CD8-positive, alpha-beta memory T cell (primary cell): ENCODE results near the gene TANC1. TPM values are rescaled to one million over a fixed set of nuclear protein-coding genes. Genes with fewer than 3 reads are reported as not detected.

ENCODE experiments used
- CTCF ChIA-PET: fragments of 350-600 bp; sonication (Branson Sonifier 250); formaldehyde crosslinking; loops from one replicate; lab custom pipeline; 2021; ENCODE audit warnings: antibody characterized with exemption; lab: Charles Lee
- POLR2A ChIA-PET: fragments of 350-600 bp; sonication (Branson Sonifier 250); formaldehyde crosslinking; loops from one replicate; lab custom pipeline; 2021; ENCODE audit warnings: antibody characterized with exemption; lab: Charles Lee
- DNase-seq, 5 donors: peaks; one replicate each; pipeline versions ENCODE4 v3.0.0 to v3.0.0-alpha.2; 2020 to 2022; ENCODE audit warnings: mixed read lengths in 1 of 5
- H3K27ac ChIP-seq: one replicate; pipeline ENCODE4 v1.7.0; 2013; ENCODE audit warnings: low read depth, mild to moderate bottlenecking, low read length, moderate library complexity
- H3K27me3 ChIP-seq: 2 replicates; pipeline ENCODE4 v1.7.0; 2013; ENCODE audit warnings: low read length, mild to moderate bottlenecking; ENCODE audit not compliant: insufficient read depth, poor library complexity, severe bottlenecking
- H3K36me3 ChIP-seq: 2 replicates; pipeline ENCODE4 v1.7.0; 2013; ENCODE audit warnings: mild to moderate bottlenecking, low read length, moderate library complexity; ENCODE audit not compliant: insufficient read depth
- H3K4me1 ChIP-seq: 2 replicates; pipeline ENCODE4 v1.7.0; 2013; ENCODE audit warnings: mild to moderate bottlenecking, low read length, moderate library complexity; ENCODE audit not compliant: insufficient read depth
- H3K4me3 ChIP-seq: 2 replicates; pipeline ENCODE4 v1.7.0; 2013; ENCODE audit warnings: mild to moderate bottlenecking, low read length
- H3K9me3 ChIP-seq: 2 replicates; pipeline ENCODE4 v1.7.0; 2013; ENCODE audit warnings: mild to moderate bottlenecking, low read length
- H3K27ac Mint-ChIP-seq, 8 donors: one replicate each; pipeline ENCODE4 v1.8.0; 2020 to 2021; ENCODE audit warnings: mixed read lengths in 8 of 8, mild to moderate bottlenecking in 6 of 8, inconsistent platforms in 3 of 8, moderate library complexity in 3 of 8
- H3K27me3 Mint-ChIP-seq, 2 donors: one replicate each; pipeline ENCODE4 v1.8.0; 2020 to 2021; ENCODE audit warnings: mixed read lengths in 2 of 2, mild to moderate bottlenecking in 1 of 2, moderate library complexity in 1 of 2
- H3K36me3 Mint-ChIP-seq, 3 donors: one replicate each; pipeline ENCODE4 v1.8.0; 2020 to 2021; ENCODE audit warnings: mixed read lengths in 3 of 3, inconsistent platforms in 1 of 3, mild to moderate bottlenecking in 1 of 3
- H3K4me1 Mint-ChIP-seq, 3 donors: one replicate each; pipeline ENCODE4 v1.8.0; 2020 to 2021; ENCODE audit warnings: mixed read lengths in 3 of 3, inconsistent platforms in 1 of 3, mild to moderate bottlenecking in 1 of 3
- H3K4me3 Mint-ChIP-seq, 7 donors: one replicate each; pipeline ENCODE4 v1.8.0; 2020 to 2021; ENCODE audit warnings: mixed read lengths in 7 of 7, mild to moderate bottlenecking in 6 of 7, moderate library complexity in 4 of 7, inconsistent platforms in 2 of 7
- H3K9me3 Mint-ChIP-seq, 5 donors: one replicate each; pipeline ENCODE4 v1.8.0; 2020 to 2022; ENCODE audit warnings: mixed read lengths in 5 of 5, mild to moderate bottlenecking in 3 of 5, moderate library complexity in 2 of 5, inconsistent platforms in 1 of 5
- polyA plus RNA-seq: library from polyadenylated mRNA; unstranded; fragments of 300-500 nt; fragmentation: Illumina TruSeq; gene quantifications from one replicate; pipeline ENCODE4 v1.2.3, GENCODE V29; 2021
- total RNA-seq, 2 experiments: library from RNA; stranded (reverse); gene quantifications; one replicate each; pipeline ENCODE4 v1.2.3, GENCODE V29; 2021

The TANC1 gene
- total and polyA plus RNA-seq, 3 experiments from 2014 or later, result 0.11 to 0.64 (median 0.13) TPM

DNA sequence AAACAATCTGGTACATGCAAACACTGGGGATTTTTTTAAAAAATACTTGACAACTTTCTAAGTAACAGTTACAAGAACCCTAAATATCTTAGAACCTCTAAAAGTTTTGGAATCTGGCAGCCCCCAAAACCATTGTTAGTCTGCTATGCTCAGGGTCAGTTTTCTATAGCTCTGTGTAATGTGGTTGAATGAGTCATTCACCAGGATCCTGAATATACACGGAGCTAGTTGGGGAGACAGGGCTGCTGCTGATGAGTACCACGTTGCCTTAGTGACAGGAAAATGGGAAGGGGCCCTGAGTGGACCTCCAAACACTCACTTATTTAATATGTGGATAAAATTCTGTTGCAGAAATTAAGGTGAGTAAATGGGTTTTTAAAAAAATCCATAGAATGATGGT, 36.9 kb upstream of the TANC1 start:
- Histone ChIP-seq H3K4me1 (no peaks in the 10 kb centered on the region), H3K27me3 (peaks cover 3% of the 10 kb centered on the region), H3K9me3 (no peaks in the 10 kb centered on the region), H3K4me3 (no peak overlapping the region), H3K36me3 (no peaks in the 10 kb centered on the region), H3K27ac (no peak overlapping the region)
- Mint-ChIP-seq H3K4me3 (no peak overlapping the region), H3K27ac (no peak overlapping the region), H3K36me3 (peaks cover 0 to 9% (median 0%) of the 10 kb centered on the region in 3 donors), H3K4me1 (peaks cover 0 to 8% (median 0%) of the 10 kb centered on the region in 3 donors), H3K9me3 (peaks cover 0 to 6% (median 2%) of the 10 kb centered on the region in 5 donors), H3K27me3 (peaks cover 10 to 17% of the 10 kb centered on the region in 2 donors)
- DNase-seq, result no peak
- CTCF ChIA-PET, result no interaction called here
- POLR2A ChIA-PET, result interaction anchor here (0.6 kb wide), 1 partner anchor 205 kb away, joined by 9 read pairs; no protein-coding TSS in a partner anchor

DNA sequence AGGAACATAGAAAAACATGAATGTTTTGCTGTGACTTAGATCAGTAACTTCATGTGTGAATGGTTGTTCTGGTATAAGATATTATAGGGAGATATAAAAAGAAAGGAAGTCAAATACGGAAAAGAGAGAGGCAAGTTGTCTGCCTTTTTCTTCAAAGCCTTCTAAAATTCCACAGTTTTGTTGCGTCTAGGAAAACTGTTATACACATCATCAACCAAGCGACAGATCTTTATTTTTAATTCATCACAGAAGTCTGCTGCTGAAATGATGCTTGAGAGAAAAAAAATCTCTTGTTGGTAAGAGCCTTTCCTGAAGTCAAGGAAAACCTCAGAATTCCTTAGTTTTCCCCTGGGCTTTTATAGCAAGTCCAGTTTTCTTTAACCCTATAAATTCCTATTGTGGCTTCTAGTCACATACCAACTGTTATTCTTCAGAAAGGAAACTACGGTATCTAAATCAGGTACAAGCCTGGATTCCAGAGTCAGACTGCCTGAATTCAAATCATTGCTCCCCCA, 36.3 kb upstream of the TANC1 start:
- Histone ChIP-seq H3K36me3 (no peaks in the 10 kb centered on the region), H3K4me3 (no peak overlapping the region), H3K4me1 (no peaks in the 10 kb centered on the region), H3K27ac (no peak overlapping the region), H3K9me3 (no peaks in the 10 kb centered on the region), H3K27me3 (peaks cover 3% of the 10 kb centered on the region)
- no peak for DNase-seq
- Mint-ChIP-seq H3K4me1 (peaks cover 0 to 8% (median 0%) of the 10 kb centered on the region in 3 donors), H3K4me3 (no peak overlapping the region), H3K9me3 (peaks cover 0 to 6% (median 2%) of the 10 kb centered on the region in 5 donors), H3K27ac (no peak overlapping the region), H3K36me3 (peaks cover 0 to 9% (median 0%) of the 10 kb centered on the region in 3 donors), H3K27me3 (peaks cover 8 to 23% of the 10 kb centered on the region in 2 donors)
- POLR2A ChIA-PET, result no interaction called here
- CTCF ChIA-PET, result no interaction called here

DNA sequence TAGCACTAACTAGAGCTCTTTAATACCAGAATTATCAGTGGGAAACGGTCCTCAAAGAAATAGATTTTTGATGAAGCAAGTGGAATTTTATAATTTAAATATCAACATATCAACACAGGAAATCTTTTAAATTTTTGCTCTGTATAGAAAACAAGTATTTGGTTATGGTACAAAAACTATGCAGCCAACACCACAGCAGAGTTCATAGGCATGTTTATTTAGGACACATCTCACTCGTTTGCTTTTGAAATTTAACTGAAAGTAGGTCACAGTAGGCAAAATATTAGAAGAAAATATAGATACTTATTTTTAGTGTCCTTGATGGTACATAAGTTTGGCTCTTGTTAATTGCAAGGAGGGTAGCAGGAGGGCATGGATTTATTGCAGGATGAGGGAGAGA, 34.3 kb upstream of the TANC1 start:
- POLR2A ChIA-PET, result no interaction called here
- Histone ChIP-seq H3K4me3 (no peak overlapping the region), H3K27ac (no peak overlapping the region), H3K36me3 (no peaks in the 10 kb centered on the region), H3K27me3 (peaks cover 3% of the 10 kb centered on the region), H3K9me3 (no peaks in the 10 kb centered on the region), H3K4me1 (no peaks in the 10 kb centered on the region)
- Mint-ChIP-seq H3K27ac (peak overlapping the region in 2 of 8 donors; percentile 12 to 43), H3K27me3 (peaks cover 10 to 26% of the 10 kb centered on the region in 2 donors), H3K4me3 (no peak overlapping the region), H3K36me3 (peaks cover 0 to 9% (median 0%) of the 10 kb centered on the region in 3 donors), H3K9me3 (peaks cover 0 to 6% (median 1%) of the 10 kb centered on the region in 5 donors), H3K4me1 (peaks cover 0 to 8% (median 0%) of the 10 kb centered on the region in 3 donors)
- CTCF ChIA-PET, result no interaction called here
- no peak for DNase-seq

DNA sequence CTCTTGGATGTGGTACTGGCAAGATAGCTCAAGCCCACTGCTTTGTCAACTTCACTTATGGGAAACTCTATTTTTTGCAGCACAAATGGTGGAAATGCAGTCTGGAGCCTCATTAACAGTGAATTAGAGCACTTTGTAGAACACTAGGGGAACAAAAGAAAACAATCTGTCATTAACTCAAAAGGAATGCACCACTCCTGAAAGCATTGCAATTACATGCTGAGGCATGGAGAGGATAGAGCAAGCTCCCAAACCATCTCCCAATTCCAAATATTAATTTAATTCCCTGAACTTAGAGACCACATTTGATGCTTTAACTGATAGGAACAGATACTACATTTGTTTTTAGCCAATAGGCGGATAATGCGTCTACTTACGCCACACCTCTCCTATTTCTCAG, 32.8 kb upstream of the TANC1 start:
- no peak overlapping the region for H3K27ac Mint-ChIP-seq
- Histone ChIP-seq H3K27ac (no peak overlapping the region), H3K4me3 (no peak overlapping the region), H3K36me3 (no peaks in the 10 kb centered on the region), H3K27me3 (peaks cover 3% of the 10 kb centered on the region), H3K9me3 (no peaks in the 10 kb centered on the region), H3K4me1 (no peaks in the 10 kb centered on the region)
- CTCF ChIA-PET, result interaction anchor here (0.9 kb wide), 1 partner anchor 51 kb away, joined by 3 read pairs; no protein-coding TSS in a partner anchor
- peaks cover 6 to 23% of the 10 kb centered on the region in 2 donors for H3K27me3 Mint-ChIP-seq
- peaks cover 0 to 5% (median 0%) of the 10 kb centered on the region in 3 donors for H3K36me3 Mint-ChIP-seq
- POLR2A ChIA-PET, result no interaction called here
- H3K9me3 Mint-ChIP-seq, result peaks cover 0 to 1% (median 0%) of the 10 kb centered on the region in 5 donors
- H3K4me1 Mint-ChIP-seq, result peaks cover 0 to 8% (median 0%) of the 10 kb centered on the region in 3 donors
- H3K4me3 Mint-ChIP-seq, result no peak overlapping the region
- no peak for DNase-seq

DNA sequence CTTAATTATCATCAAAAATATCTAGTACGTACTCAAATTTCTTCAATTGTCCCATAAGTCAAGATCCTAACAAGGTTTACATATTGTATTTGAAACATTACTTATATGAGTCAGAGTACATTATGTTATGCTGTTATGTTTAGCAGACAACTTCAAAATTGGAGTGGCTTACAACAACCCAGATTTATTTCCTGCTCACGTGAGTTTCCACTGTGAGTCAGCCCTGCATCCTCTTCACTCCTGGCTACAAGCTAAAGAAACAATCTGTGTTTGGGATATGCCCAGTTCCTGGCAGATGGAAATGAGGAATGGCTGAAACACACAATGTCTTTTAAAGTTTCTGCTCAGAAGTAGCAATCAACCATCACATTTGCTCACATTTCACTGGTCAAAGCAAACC, 31.5 kb upstream of the TANC1 start:
- Histone ChIP-seq H3K36me3 (no peaks in the 10 kb centered on the region), H3K4me3 (no peak overlapping the region), H3K4me1 (no peaks in the 10 kb centered on the region), H3K27me3 (peaks cover 3% of the 10 kb centered on the region), H3K9me3 (no peaks in the 10 kb centered on the region), H3K27ac (no peak overlapping the region)
- Mint-ChIP-seq H3K27ac (no peak overlapping the region), H3K4me3 (no peak overlapping the region), H3K27me3 (peaks cover 6 to 30% of the 10 kb centered on the region in 2 donors), H3K4me1 (peaks cover 0 to 8% (median 0%) of the 10 kb centered on the region in 3 donors), H3K36me3 (no peaks in the 10 kb centered on the region), H3K9me3 (peaks cover 0 to 1% (median 0%) of the 10 kb centered on the region in 5 donors)
- no peak for DNase-seq
- ChIA-PET POLR2A (no interaction called here), CTCF (no interaction called here)

DNA sequence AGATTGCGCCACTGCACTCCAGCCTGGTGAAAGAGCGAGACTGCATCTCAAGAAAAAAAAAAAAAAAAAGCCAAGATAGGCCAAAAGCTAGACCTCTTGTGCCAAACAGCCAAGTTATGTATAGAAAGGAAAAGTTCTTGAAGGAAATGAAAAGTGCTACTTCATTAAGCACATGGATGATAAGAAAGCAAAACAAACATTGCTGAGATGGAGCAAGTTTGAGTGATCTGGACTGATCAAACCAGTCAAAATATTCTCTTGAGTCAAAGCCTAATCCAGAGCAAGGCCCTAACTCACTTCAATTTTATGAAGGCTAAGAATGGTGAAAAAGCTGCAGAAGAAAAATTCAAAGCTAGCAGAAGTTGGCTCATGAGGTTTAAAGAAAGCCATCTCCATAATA, 28.1 kb upstream of the TANC1 start:
- Mint-ChIP-seq H3K36me3 (no peaks in the 10 kb centered on the region), H3K27ac (no peak overlapping the region), H3K4me1 (no peaks in the 10 kb centered on the region), H3K9me3 (peaks cover 0 to 1% (median 0%) of the 10 kb centered on the region in 5 donors), H3K4me3 (no peak overlapping the region), H3K27me3 (peaks cover 5 to 30% of the 10 kb centered on the region in 2 donors)
- H3K4me3 ChIP-seq, result no peak overlapping the region
- DNase-seq, result no peak
- CTCF ChIA-PET, result no interaction called here
- no peaks in the 10 kb centered on the region for H3K9me3 ChIP-seq
- no peaks in the 10 kb centered on the region for H3K27me3 ChIP-seq
- no peaks in the 10 kb centered on the region for H3K36me3 ChIP-seq
- POLR2A ChIA-PET, result no interaction called here
- H3K4me1 ChIP-seq, result no peaks in the 10 kb centered on the region
- H3K27ac ChIP-seq, result no peak overlapping the region

DNA sequence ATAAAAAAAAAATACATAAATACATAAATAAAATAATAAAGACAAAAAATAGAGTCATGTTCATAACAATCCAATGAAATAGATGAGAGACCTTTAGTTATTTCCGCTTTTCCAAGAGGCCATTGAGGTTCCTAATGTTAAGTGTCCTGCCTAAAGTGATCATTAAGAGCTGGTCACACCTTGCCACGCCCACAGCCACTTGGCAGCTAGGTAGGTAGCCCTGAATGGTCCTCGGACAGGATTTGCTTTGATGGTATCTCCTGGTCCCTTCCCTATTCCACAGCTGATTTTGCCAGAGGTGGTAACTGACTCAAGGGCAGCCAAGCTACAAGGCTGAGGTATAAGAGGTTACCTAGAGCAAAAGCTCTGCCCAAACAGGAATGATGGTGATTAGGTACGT, 24.5 kb upstream of the TANC1 start:
- Histone ChIP-seq H3K27ac (no peak overlapping the region), H3K4me3 (no peak overlapping the region), H3K9me3 (no peaks in the 10 kb centered on the region), H3K4me1 (no peaks in the 10 kb centered on the region), H3K36me3 (no peaks in the 10 kb centered on the region), H3K27me3 (no peaks in the 10 kb centered on the region)
- POLR2A ChIA-PET, result no interaction called here
- no peaks in the 10 kb centered on the region for H3K9me3 Mint-ChIP-seq
- DNase-seq, result no peak
- H3K27me3 Mint-ChIP-seq, result peaks cover 0 to 8% of the 10 kb centered on the region in 2 donors
- no peaks in the 10 kb centered on the region for H3K4me1 Mint-ChIP-seq
- H3K27ac Mint-ChIP-seq, result peak overlapping the region in 1 of 8 donors; percentile 50
- no peak overlapping the region for H3K4me3 Mint-ChIP-seq
- CTCF ChIA-PET, result no interaction called here
- no peaks in the 10 kb centered on the region for H3K36me3 Mint-ChIP-seq

DNA sequence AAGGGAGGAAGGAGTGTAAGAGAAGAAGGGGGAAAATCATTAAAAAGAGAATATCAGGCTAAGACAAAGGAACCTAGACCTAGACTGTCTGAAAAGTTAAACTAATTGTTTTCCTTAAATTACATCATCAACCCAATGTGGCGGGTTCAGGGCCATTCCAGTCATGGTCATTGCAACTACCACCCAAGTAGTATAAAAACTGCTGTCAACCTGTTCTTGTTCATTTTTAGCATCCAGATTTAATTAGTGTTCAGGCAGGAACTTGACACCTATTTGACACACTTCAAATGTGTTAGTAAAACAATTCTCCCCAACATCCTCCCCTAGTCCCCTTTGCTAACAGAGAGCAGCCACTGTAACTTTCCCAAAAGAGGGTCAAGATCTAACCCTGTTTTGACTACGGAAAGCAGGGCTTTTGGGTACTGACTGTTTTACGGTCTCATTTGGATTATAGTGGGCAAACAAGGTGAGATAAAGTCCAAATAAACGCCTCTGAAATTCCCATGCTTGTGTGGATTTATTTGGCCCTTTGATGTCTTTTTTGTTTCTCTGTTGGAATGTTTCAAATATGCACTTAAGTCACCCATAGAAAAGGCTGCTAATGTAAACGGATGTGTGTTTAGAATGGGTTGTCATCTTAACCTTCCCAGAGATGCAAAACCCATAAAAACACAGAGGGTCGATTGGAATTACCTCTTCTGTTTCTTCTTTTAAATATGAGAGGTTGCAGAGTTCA, 19.3 kb upstream of the TANC1 start:
- no peak for DNase-seq
- POLR2A ChIA-PET, result no interaction called here

More for the DNA sequence above, 19.3 kb upstream of the TANC1 start:
- Mint-ChIP-seq H3K4me3 (no peak overlapping the region), H3K36me3 (no peaks in the 10 kb centered on the region), H3K9me3 (no peaks in the 10 kb centered on the region), H3K27ac (no peak overlapping the region), H3K4me1 (peaks cover 0 to 4% (median 0%) of the 10 kb centered on the region in 3 donors), H3K27me3 (peaks cover 0 to 2% of the 10 kb centered on the region in 2 donors)
- Histone ChIP-seq H3K4me1 (no peaks in the 10 kb centered on the region), H3K27ac (no peak overlapping the region), H3K4me3 (no peak overlapping the region), H3K27me3 (no peaks in the 10 kb centered on the region), H3K36me3 (no peaks in the 10 kb centered on the region), H3K9me3 (no peaks in the 10 kb centered on the region)
- CTCF ChIA-PET, result no interaction called here
